ENCODE data around the gene RFTN1.
"Not testable (repeated sequence)": the region's sequence is repeated elsewhere in the genome, so short reads cannot be mapped to it uniquely, and the experiment has no call there.

RFTN1 gene

GRCh38 chr3:16310486-16310885 lies 203.0 kb downstream of the RFTN1 start:
- DNase-seq (ENCODE audit: low read depth in 4 of 4, low spot score in 1 of 4): not testable (repeated sequence)

GRCh38 chr3:16309558-16309957 lies 203.9 kb downstream of the RFTN1 start:
- no peak for DNase-seq (ENCODE audit: low read depth in 4 of 4, low spot score in 1 of 4)

- DNase-seq (ENCODE audit: low read depth in 4 of 4, low spot score in 1 of 4): no peak
These were observed 204.8 kb downstream of the RFTN1 start for GRCh38 chr3:16308727-16309126.

- no peak for DNase-seq (ENCODE audit: low read depth in 4 of 4, low spot score in 1 of 4)
These were observed 205.5 kb downstream of the RFTN1 start for GRCh38 chr3:16307832-16308531.

- no peak for DNase-seq (ENCODE audit: low read depth in 4 of 4, low spot score in 1 of 4)
These were observed 208.4 kb downstream of the RFTN1 start for GRCh38 chr3:16305111-16305541.

GRCh38 chr3:16304061-16305010 lies 209.2 kb downstream of the RFTN1 start:
- DNase-seq (ENCODE audit: low read depth in 4 of 4, low spot score in 1 of 4): no peak

- no peak for DNase-seq (ENCODE audit: low read depth in 4 of 4, low spot score in 1 of 4)
These were observed 210.4 kb downstream of the RFTN1 start for GRCh38 chr3:16303037-16303575.

- DNase-seq (ENCODE audit: low read depth in 4 of 4, low spot score in 1 of 4): no peak
These were observed 211.3 kb downstream of the RFTN1 start for GRCh38 chr3:16302082-16302631.

GRCh38 chr3:16301507-16301906 lies 212.0 kb downstream of the RFTN1 start:
- DNase-seq (ENCODE audit: low read depth in 4 of 4, low spot score in 1 of 4): no peak

GRCh38 chr3:16300881-16301359 lies 212.6 kb downstream of the RFTN1 start:
- DNase-seq (ENCODE audit: low read depth in 4 of 4, low spot score in 1 of 4): no peak

- no peak for DNase-seq (ENCODE audit: low read depth in 4 of 4, low spot score in 1 of 4)
These were observed 213.2 kb downstream of the RFTN1 start for GRCh38 chr3:16300307-16300706.

GRCh38 chr3:16299746-16300145 lies 213.8 kb downstream of the RFTN1 start:
- DNase-seq (ENCODE audit: low read depth in 4 of 4, low spot score in 1 of 4): no peak

GRCh38 chr3:16298891-16299290 lies 214.6 kb downstream of the RFTN1 start:
- DNase-seq (ENCODE audit: low read depth in 4 of 4, low spot score in 1 of 4): no peak

- DNase-seq (ENCODE audit: low read depth in 4 of 4, low spot score in 1 of 4): no peak
These were observed 215.3 kb downstream of the RFTN1 start for GRCh38 chr3:16297997-16298885.

GRCh38 chr3:16295298-16295890 lies 218.1 kb downstream of the RFTN1 start:
- DNase-seq (ENCODE audit: low read depth in 4 of 4, low spot score in 1 of 4): no peak

- DNase-seq (ENCODE audit: low read depth in 4 of 4, low spot score in 1 of 4): no peak
These were observed 218.7 kb downstream of the RFTN1 start for GRCh38 chr3:16294844-16295243.

GRCh38 chr3:16290827-16291196 lies 222.7 kb downstream of the RFTN1 start:
- DNase-seq (ENCODE audit: low read depth in 4 of 4, low spot score in 1 of 4): no peak

GRCh38 chr3:16290007-16290826 lies 223.3 kb downstream of the RFTN1 start:
- DNase-seq (ENCODE audit: low read depth in 4 of 4, low spot score in 1 of 4): no peak

GRCh38 chr3:16289144-16289889 lies 224.2 kb downstream of the RFTN1 start:
- no peak for DNase-seq (ENCODE audit: low read depth in 4 of 4, low spot score in 1 of 4)

All from stimulated activated CD4-positive, alpha-beta T cell treated with anti-CD3 and anti-CD28 coated beads, Interleukin-1b, Interleukin-23, amount 100 ng/mL, for 24 hours (primary cell).